Sigmoid colon (tissue), 4 donors: ENCODE data around the gene EDNRA.

Experiments used
- POLR2AphosphoS5 ChIP-seq, 4 donors: sonication (generic); formaldehyde crosslinking; IDR thresholded peaks; one replicate each; pipeline ENCODE4 v1.6.1; 2017; ENCODE audit warnings: antibody characterized with exemption in 4 of 4
- TF ChIP-seq, protein P1 (sequence below), 4 experiments: fragments of 450-650 bp in 3 of 4; fragments of 200-600 bp in 1 of 4; IDR thresholded peaks; one replicate each; pipeline ENCODE4 v1.5.1; 2016 to 2019; ENCODE audit warnings: antibody characterized with exemption in 4 of 4, mild to moderate bottlenecking in 3 of 4, moderate library complexity in 2 of 4

DNA sequence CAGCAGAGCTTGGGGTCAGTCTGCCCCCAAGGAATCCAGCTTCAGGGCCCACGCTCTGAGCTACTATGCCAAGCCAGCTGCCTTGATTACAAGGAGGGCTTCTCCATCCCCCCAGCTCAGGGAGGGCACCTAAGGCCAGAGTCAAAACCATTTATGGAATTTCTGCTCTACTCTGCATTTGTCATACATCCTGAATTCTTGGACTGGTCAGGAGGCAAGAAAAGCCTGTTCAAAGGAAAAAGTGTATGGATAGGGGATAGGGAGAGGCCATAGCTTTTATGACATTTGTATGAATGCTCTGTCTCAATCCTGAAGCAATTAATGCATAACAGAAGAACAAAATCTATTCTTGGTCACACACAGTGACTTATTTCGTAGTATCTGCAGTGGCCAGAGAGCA, 32.2 kb downstream of the EDNRA start:
- no peak for TF ChIP-seq POLR2AphosphoS5 (IDR thresholded peaks at IDR 0.05)
- TF ChIP-seq, protein P1, sequence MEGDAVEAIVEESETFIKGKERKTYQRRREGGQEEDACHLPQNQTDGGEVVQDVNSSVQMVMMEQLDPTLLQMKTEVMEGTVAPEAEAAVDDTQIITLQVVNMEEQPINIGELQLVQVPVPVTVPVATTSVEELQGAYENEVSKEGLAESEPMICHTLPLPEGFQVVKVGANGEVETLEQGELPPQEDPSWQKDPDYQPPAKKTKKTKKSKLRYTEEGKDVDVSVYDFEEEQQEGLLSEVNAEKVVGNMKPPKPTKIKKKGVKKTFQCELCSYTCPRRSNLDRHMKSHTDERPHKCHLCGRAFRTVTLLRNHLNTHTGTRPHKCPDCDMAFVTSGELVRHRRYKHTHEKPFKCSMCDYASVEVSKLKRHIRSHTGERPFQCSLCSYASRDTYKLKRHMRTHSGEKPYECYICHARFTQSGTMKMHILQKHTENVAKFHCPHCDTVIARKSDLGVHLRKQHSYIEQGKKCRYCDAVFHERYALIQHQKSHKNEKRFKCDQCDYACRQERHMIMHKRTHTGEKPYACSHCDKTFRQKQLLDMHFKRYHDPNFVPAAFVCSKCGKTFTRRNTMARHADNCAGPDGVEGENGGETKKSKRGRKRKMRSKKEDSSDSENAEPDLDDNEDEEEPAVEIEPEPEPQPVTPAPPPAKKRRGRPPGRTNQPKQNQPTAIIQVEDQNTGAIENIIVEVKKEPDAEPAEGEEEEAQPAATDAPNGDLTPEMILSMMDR (IDR thresholded peaks at IDR 0.05) = no peak
